ENCODE measurements around the gene AGTRAP. TPM values are rescaled to one million over a fixed set of nuclear protein-coding genes. Genes with fewer than 3 reads are reported as not detected.

AGTRAP gene
- total and polyA plus RNA-seq, 2 donors (not counting 3 experiments of a cell fraction or from before 2014, with no cell fraction given), result 41.6 to 101 TPM

- Histone ChIP-seq H3K4me3 (replicated peaks in 1 of 3; ENCODE audit: insufficient read depth in 1 of 3, low read depth in 1 of 3, low read length in 3 of 3) (no peak overlapping the region), H3K27ac (ENCODE audit: insufficient read depth, low read depth, low read length) (no peak overlapping the region), H3K9me3 (replicated peaks; ENCODE audit: control insufficient read depth, insufficient read depth, low read length) (no peaks in the 10 kb centered on the region), H3K9me1 (replicated peaks; ENCODE audit: control insufficient read depth, extremely low read depth, insufficient read depth, low read length) (no peaks in the 10 kb centered on the region), H3K79me2 (ENCODE audit: control insufficient read depth, insufficient read depth, low read length) (no peaks in the 10 kb centered on the region), H3K36me3 (ENCODE audit: control insufficient read depth in 2 of 2, extremely low read depth in 1 of 2, insufficient read depth in 2 of 2, low read length in 2 of 2) (no peaks in the 10 kb centered on the region), H3K27me3 (ENCODE audit: control insufficient read depth in 2 of 2, insufficient read depth in 2 of 2, low read length in 2 of 2) (peaks cover 12 to 20% of the 10 kb centered on the region in 2 experiments), H2AFZ (ENCODE audit: low read depth, low read length) (no peak overlapping the region), H4K20me1 (replicated peaks; ENCODE audit: control insufficient read depth, extremely low read depth, insufficient read depth, low read length) (no peaks in the 10 kb centered on the region), H3K4me1 (ENCODE audit: control insufficient read depth, extremely low read depth, insufficient read depth, low read length) (no peaks in the 10 kb centered on the region), H3K4me2 (ENCODE audit: insufficient read depth, low read length) (no peak overlapping the region), H3K9ac (replicated peaks; ENCODE audit: extremely low read depth, insufficient read depth, low read length) (no peak overlapping the region)
- POLR2A ChIA-PET, result no interaction called here
- BruUV-seq (replicated peaks), result no TSS peak
- DNase-seq (ENCODE audit: low read depth, low spot score), result no peak
- CTCF ChIA-PET, result interaction anchor here (1.0 to 2.1 kb wide), 2 partner anchors 12 to 14 kb away, joined by 3 to 6 read pairs; no protein-coding TSS in a partner anchor
- intact Hi-C loops (cut with micrococcal nuclease) (no loop called here), dilution Hi-C loops (cut with MboI; ENCODE audit: extremely low pct_ligation_motif_present, low sequenced_read_pairs) (no loop called here)
- no peak for FAIRE-seq
- TF ChIP-seq JUN (IDR thresholded peaks at IDR 0.05; ENCODE audit: borderline replicate concordance, insufficient read depth, insufficient read length, low read depth) (no peak), GATA2 (IDR thresholded peaks at IDR 0.05; ENCODE audit: insufficient read depth, insufficient read length, low read depth, low read length) (no peak), MAX (IDR thresholded peaks at IDR 0.05; ENCODE audit: insufficient read depth, insufficient read length) (no peak), FOS (IDR thresholded peaks at IDR 0.05; ENCODE audit: borderline replicate concordance, insufficient read depth, low read length) (no peak), MYC (IDR thresholded peaks at IDR 0.05; ENCODE audit: low read depth, low read length) (no peak), CTCF (IDR thresholded peaks at IDR 0.05; ENCODE audit: extremely low read depth in 1 of 2, insufficient read depth in 1 of 2, low read depth in 1 of 2, low read length in 2 of 2) (no peak), POLR2AphosphoS5 (IDR thresholded peaks at IDR 0.05; ENCODE audit: insufficient read depth, low read depth, low read length) (no peak), POLR2A (IDR thresholded peaks at IDR 0.05; ENCODE audit: low read depth, low read length) (no peak), EZH2 (IDR thresholded peaks at IDR 0.05; ENCODE audit: borderline replicate concordance, low read depth, low read length, severe bottlenecking) (no peak)
Measured at GRCh38 chr1:11704691-11705475, 31.1 kb upstream of the AGTRAP start.
